ENCODE measurements around the gene DRD1.
"Not testable (repeated sequence)": the region's sequence is repeated elsewhere in the genome, so short reads cannot be mapped to it uniquely, and the experiment has no call there.

DRD1 gene

GRCh38 chr5:175467983-175468690 is 24.2 kb upstream of the DRD1 start:
- DNase-seq (ENCODE audit: low read depth in 3 of 3), result no peak

GRCh38 chr5:175466700-175467318 is 22.8 kb upstream of the DRD1 start:
- DNase-seq (ENCODE audit: low read depth in 3 of 3), result no peak

- DNase-seq (ENCODE audit: low read depth in 3 of 3), result no peak
Observed at GRCh38 chr5:175465282-175465681, 21.3 kb upstream of the DRD1 start.

GRCh38 chr5:175464942-175465233 is 20.9 kb upstream of the DRD1 start:
- DNase-seq (ENCODE audit: low read depth in 3 of 3), result no peak

- DNase-seq (ENCODE audit: low read depth in 3 of 3), result peak in 2 of 3 experiments; percentile 41 to 46
Observed at GRCh38 chr5:175464074-175464941, 20.3 kb upstream of the DRD1 start.

- DNase-seq (ENCODE audit: low read depth in 3 of 3), result no peak
Observed at GRCh38 chr5:175463641-175464040, 19.7 kb upstream of the DRD1 start.

- DNase-seq (ENCODE audit: low read depth in 3 of 3), result no peak
Observed at GRCh38 chr5:175461370-175461769, 17.4 kb upstream of the DRD1 start.

GRCh38 chr5:175460552-175460951 is 16.6 kb upstream of the DRD1 start:
- DNase-seq (ENCODE audit: low read depth in 3 of 3), result no peak

- DNase-seq (ENCODE audit: low read depth in 3 of 3), result no peak
Observed at GRCh38 chr5:175460126-175460525, 16.1 kb upstream of the DRD1 start.

- no peak for DNase-seq (ENCODE audit: low read depth in 3 of 3)
Observed at GRCh38 chr5:175457466-175457865, 13.5 kb upstream of the DRD1 start.

- no peak for DNase-seq (ENCODE audit: low read depth in 3 of 3)
Observed at GRCh38 chr5:175456105-175456742, 12.2 kb upstream of the DRD1 start.

GRCh38 chr5:175454338-175454737 is 10.4 kb upstream of the DRD1 start:
- not testable (repeated sequence) for DNase-seq (ENCODE audit: low read depth in 3 of 3)

GRCh38 chr5:175452166-175452565 is 8.2 kb upstream of the DRD1 start:
- DNase-seq (ENCODE audit: low read depth in 3 of 3), result no peak

- DNase-seq (ENCODE audit: low read depth in 3 of 3), result no peak
Observed at GRCh38 chr5:175448276-175448675, 4.3 kb upstream of the DRD1 start.

- DNase-seq (ENCODE audit: low read depth in 3 of 3), result no peak
Observed at GRCh38 chr5:175447571-175447970, 3.6 kb upstream of the DRD1 start.

- DNase-seq (ENCODE audit: low read depth in 3 of 3), result not testable (repeated sequence)
Observed at GRCh38 chr5:175446378-175446777, 2.4 kb upstream of the DRD1 start.

- peak in 1 of 3 experiments; percentile 11 for DNase-seq (ENCODE audit: low read depth in 3 of 3)
Observed at GRCh38 chr5:175444905-175445456, 999 bp upstream of the DRD1 start.

- no peak for DNase-seq (ENCODE audit: low read depth in 3 of 3)
Observed at GRCh38 chr5:175443514-175444059, 395 bp downstream of the DRD1 start.

- no peak for DNase-seq (ENCODE audit: low read depth in 3 of 3)
Observed at GRCh38 chr5:175438234-175438857, 5.6 kb downstream of the DRD1 start.

- no peak for DNase-seq (ENCODE audit: low read depth in 3 of 3)
Observed at GRCh38 chr5:175436359-175436758, 7.6 kb downstream of the DRD1 start.

- no peak for DNase-seq (ENCODE audit: low read depth in 3 of 3)
Observed at GRCh38 chr5:175434800-175435199, 9.2 kb downstream of the DRD1 start.

Measured in stimulated activated CD4-positive, alpha-beta T cell treated with anti-CD3 and anti-CD28 coated beads, TNF-alpha, amount 100 ng/mL, for 4 hours (primary cell).